ENCODE results near the gene HAUS1. TPM values are rescaled to one million over a fixed set of nuclear protein-coding genes. Genes with fewer than 3 reads are reported as not detected.

HAUS1 gene
- total and polyA plus RNA-seq, 4 donors = 4.5 to 17.9 (median 6.5) TPM

GRCh38 chr18:46067438-46068007 is 36.7 kb upstream of the HAUS1 start:
- Histone ChIP-seq H3K4me3 (ENCODE audit: low read depth in 1 of 3, low read length in 3 of 3) (no peak overlapping the region), H3K4me1 (ENCODE audit: control insufficient read depth in 4 of 4, insufficient read depth in 4 of 4, low read length in 3 of 4) (peaks cover 3 to 25% (median 16%) of the 10 kb centered on the region in 4 donors), H3K27ac (ENCODE audit: low read depth in 1 of 2, low read length in 2 of 2) (no peak overlapping the region), H3K9me3 (ENCODE audit: control insufficient read depth in 4 of 4, low read length in 3 of 4) (no peaks in the 10 kb centered on the region), H3K36me3 (ENCODE audit: control insufficient read depth in 4 of 4, insufficient read depth in 3 of 4, low read depth in 1 of 4, low read length in 3 of 4) (no peaks in the 10 kb centered on the region), H3K27me3 (ENCODE audit: control insufficient read depth in 4 of 4, insufficient read depth in 4 of 4, low read length in 3 of 4) (no peaks in the 10 kb centered on the region), H3K9ac (ENCODE audit: low read depth in 1 of 2, low read length in 2 of 2) (no peak overlapping the region)
- WGBS = 54% methylated on average over 5 of the region's 5 CpGs
- TF ChIP-seq REST (IDR thresholded peaks at IDR 0.05) (peak; percentile 23), RAD21 (IDR thresholded peaks at IDR 0.05) (no peak), RXRA (IDR thresholded peaks at IDR 0.05) (peak; percentile 24 to 56), ATF3 (IDR thresholded peaks at IDR 0.05) (no peak), ZBTB33 (IDR thresholded peaks at IDR 0.05) (no peak), JUND (IDR thresholded peaks at IDR 0.05) (no peak), HNF4G (IDR thresholded peaks at IDR 0.05) (peak; percentile 18), NR2F2 (IDR thresholded peaks at IDR 0.05) (no peak), FOXA2 (IDR thresholded peaks at IDR 0.05) (peak; percentile 32), HNF4A (conservative IDR thresholded peaks at IDR 0.05) (peak; percentile 39 to 54), YY1 (IDR thresholded peaks at IDR 0.05) (peak; percentile 63), SP1 (IDR thresholded peaks at IDR 0.05) (peak; percentile 76), GABPA (IDR thresholded peaks at IDR 0.05 in 1 of 2, conservative IDR thresholded peaks at IDR 0.05 in 1 of 2) (no peak)
- no peak for DNase-seq (ENCODE audit: low spot score)

GRCh38 chr18:46068763-46069162 is 35.4 kb upstream of the HAUS1 start:
- peak overlapping the region; percentile 6 to 57 for H3K27ac ChIP-seq (ENCODE audit: low read depth in 1 of 2, low read length in 2 of 2)

More at GRCh38 chr18:46068763-46069162, 35.4 kb upstream of the HAUS1 start:
- peaks cover 8 to 35% (median 24%) of the 10 kb centered on the region in 4 donors for H3K4me1 ChIP-seq (ENCODE audit: control insufficient read depth in 4 of 4, insufficient read depth in 4 of 4, low read length in 3 of 4)
- WGBS = 2% methylated on average over 1 of the region's 1 CpG
- DNase-seq (ENCODE audit: low spot score) = no peak
- no peaks in the 10 kb centered on the region for H3K27me3 ChIP-seq (ENCODE audit: control insufficient read depth in 4 of 4, insufficient read depth in 4 of 4, low read length in 3 of 4)
- no peaks in the 10 kb centered on the region for H3K36me3 ChIP-seq (ENCODE audit: control insufficient read depth in 4 of 4, insufficient read depth in 3 of 4, low read depth in 1 of 4, low read length in 3 of 4)
- H3K9me3 ChIP-seq (ENCODE audit: control insufficient read depth in 4 of 4, low read length in 3 of 4) = no peaks in the 10 kb centered on the region
- no peak overlapping the region for H3K9ac ChIP-seq (ENCODE audit: low read depth in 1 of 2, low read length in 2 of 2)
- H3K4me3 ChIP-seq (ENCODE audit: low read depth in 1 of 3, low read length in 3 of 3) = no peak overlapping the region
- TF ChIP-seq RXRA (IDR thresholded peaks at IDR 0.05) (peak in 1 of 2 donors; percentile 12), FOXA2 (IDR thresholded peaks at IDR 0.05) (no peak), HNF4A (conservative IDR thresholded peaks at IDR 0.05) (peak in 1 of 2 donors; percentile 27), RAD21 (IDR thresholded peaks at IDR 0.05) (peak in 1 of 2 donors; percentile 25), YY1 (IDR thresholded peaks at IDR 0.05) (no peak)
